Mucosa of descending colon (tissue), 3 donors: Measurements from ENCODE around the gene KDM4B. TPM values are rescaled to one million over a fixed set of nuclear protein-coding genes. Genes with fewer than 3 reads are reported as not detected.

ENCODE experiments used
- ATAC-seq: fragments of 200-7000 bp; cut with Tn5 transposase; one replicate; pipeline ENCODE4 v1.9.1; 2020; ENCODE audit warnings: mild to moderate bottlenecking, moderate library complexity
- DNase-seq, 3 donors: peaks; one replicate each; pipeline ENCODE4 v3.0.0-alpha.2; 2020
- H3K36me3 ChIP-seq: fragments of 200-600 bp; one replicate; pipeline ENCODE4 v1.8.0; 2021; ENCODE audit warnings: low read depth, mild to moderate bottlenecking
- H3K4me1 ChIP-seq: fragments of 200-600 bp; one replicate; pipeline ENCODE4 v1.8.0; 2021; ENCODE audit warnings: low read depth, mild to moderate bottlenecking
- H3K4me3 ChIP-seq: fragments of 200-600 bp; one replicate; pipeline ENCODE4 v1.8.0; 2021; ENCODE audit warnings: mild to moderate bottlenecking
- H3K9me3 ChIP-seq: fragments of 200-600 bp; one replicate; pipeline ENCODE4 v1.8.0; 2021; ENCODE audit warnings: mild to moderate bottlenecking
- intact Hi-C, 2 donors: fragments of 100-400 bp; cut with DNase I in 1 of 2; cut with micrococcal nuclease in 1 of 2; formaldehyde crosslinking; loops; one replicate each; pipeline versions ENCODE4 v1.11.0 to v1.11.1; 2022; cut with DNase I, micrococcal nuclease
- total RNA-seq, 3 donors: library from RNA; stranded (reverse); fragmentation: NEBNext Ultra II Directional in 2 of 3; extraction: Animal tissue kit (Norgen Biotek cat#: 25700) in 2 of 3; gene quantifications; one replicate each; pipeline versions ENCODE4 v1.2.1 to v1.2.4, GENCODE V29; 2021 to 2023
- TF ChIP-seq, protein P1 (sequence below): fragments of 200-600 bp; IDR thresholded peaks from one replicate; pipeline ENCODE4 v1.8.0; 2022; ENCODE audit warnings: antibody characterized with exemption, mild to moderate bottlenecking
- donor health status: DM: no; HTN: no; CAD: no; lungs with moderate emphysema.
- donor health status: DM: no; HTN: no; CAD: no.
- donor health status: DM: no; HTN: yes; CAD: no.

KDM4B gene
- total RNA-seq, 3 donors from 2014 or later: 42.7 to 53.8 (median 50.0) TPM

DNA sequence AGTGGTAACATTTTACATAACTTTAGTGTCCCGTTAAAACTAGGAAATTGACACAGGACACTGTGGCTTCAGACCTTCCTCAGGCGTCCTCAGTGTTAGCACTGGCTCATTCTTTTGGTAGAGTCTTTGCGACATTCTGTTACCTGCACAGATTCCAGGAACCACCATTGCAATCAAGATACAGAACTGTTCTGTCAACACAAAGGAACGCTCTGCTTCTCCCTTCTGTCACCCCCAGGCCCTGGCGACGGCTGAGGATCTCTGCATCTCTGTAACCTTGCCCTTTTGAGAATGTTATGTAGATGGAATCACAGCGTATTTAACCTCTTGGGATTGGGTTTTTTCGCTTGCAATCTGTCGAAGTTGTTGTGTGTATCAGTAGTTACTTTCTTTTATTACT lies 22.6 kb downstream of the KDM4B start:
- ATAC-seq (no peak), DNase-seq (no peak)
- Histone ChIP-seq H3K9me3 (no peaks in the 10 kb centered on the region), H3K4me3 (no peak overlapping the region), H3K4me1 (no peaks in the 10 kb centered on the region), H3K36me3 (no peaks in the 10 kb centered on the region)
- intact Hi-C loops: no loop called here
- TF ChIP-seq, protein P1, sequence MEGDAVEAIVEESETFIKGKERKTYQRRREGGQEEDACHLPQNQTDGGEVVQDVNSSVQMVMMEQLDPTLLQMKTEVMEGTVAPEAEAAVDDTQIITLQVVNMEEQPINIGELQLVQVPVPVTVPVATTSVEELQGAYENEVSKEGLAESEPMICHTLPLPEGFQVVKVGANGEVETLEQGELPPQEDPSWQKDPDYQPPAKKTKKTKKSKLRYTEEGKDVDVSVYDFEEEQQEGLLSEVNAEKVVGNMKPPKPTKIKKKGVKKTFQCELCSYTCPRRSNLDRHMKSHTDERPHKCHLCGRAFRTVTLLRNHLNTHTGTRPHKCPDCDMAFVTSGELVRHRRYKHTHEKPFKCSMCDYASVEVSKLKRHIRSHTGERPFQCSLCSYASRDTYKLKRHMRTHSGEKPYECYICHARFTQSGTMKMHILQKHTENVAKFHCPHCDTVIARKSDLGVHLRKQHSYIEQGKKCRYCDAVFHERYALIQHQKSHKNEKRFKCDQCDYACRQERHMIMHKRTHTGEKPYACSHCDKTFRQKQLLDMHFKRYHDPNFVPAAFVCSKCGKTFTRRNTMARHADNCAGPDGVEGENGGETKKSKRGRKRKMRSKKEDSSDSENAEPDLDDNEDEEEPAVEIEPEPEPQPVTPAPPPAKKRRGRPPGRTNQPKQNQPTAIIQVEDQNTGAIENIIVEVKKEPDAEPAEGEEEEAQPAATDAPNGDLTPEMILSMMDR: no peak

DNA sequence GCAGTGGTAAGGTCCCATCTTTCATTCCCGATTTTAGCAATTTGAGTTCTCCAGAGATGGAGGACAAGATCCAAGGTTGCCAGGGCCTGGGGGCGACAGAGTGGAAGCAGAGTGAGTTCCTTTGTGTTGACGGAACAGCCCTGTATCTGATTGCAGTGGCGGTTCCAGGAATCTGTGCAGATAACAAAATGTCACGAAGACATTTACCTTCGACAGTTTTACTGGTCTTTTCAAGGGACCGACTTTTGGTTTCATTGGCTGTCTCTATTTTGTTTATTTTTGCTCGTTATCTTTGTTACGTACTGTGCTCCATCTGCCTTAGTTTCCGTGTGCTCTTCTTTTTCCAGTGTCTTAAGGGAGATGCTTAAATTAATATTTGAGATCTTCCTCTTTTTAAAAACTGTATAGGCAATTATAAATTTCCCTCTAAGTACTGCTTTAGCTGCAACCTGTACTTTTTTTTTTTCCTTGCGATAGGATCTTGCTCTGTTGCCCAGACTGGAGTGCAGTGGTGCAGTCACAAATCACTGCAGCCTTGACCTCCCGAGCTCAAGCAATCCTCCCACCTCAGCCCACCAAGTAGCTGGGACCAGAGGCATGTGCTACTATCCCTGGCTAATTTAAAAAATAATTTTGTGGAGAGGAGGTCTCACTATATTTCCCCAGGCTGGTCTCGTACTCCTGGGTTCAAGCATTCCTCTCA lies 23.2 kb downstream of the KDM4B start:
- no peak overlapping the region for H3K4me3 ChIP-seq
- H3K9me3 ChIP-seq: no peaks in the 10 kb centered on the region
- ATAC-seq: no peak
- intact Hi-C loops: no loop called here
- TF ChIP-seq, protein P1: no peak
- no peaks in the 10 kb centered on the region for H3K36me3 ChIP-seq
- DNase-seq: no peak
- H3K4me1 ChIP-seq: no peaks in the 10 kb centered on the region

DNA sequence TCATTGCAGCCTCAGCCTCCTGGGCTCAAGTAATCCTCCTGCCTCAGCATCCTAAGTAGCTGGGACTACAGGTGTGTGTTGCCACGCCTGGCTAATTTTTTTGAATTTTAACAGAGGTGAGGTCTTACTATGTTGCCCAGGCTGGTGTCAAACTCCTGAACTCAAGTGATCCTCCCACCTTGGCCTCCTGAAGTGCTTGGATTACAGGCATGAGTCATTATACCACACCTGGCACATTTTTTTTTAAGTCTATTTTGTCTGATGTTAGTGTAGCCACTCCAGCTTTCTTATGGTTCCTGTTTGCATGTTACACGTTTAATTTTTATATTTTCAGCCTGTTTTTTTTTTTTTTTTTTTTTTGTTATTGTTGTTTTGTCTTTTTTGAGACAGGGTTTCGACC lies 24.8 kb downstream of the KDM4B start:
- no peak overlapping the region for H3K4me3 ChIP-seq
- TF ChIP-seq, protein P1: no peak
- ATAC-seq (peak; percentile 40), DNase-seq (no peak)
- no peaks in the 10 kb centered on the region for H3K9me3 ChIP-seq
- intact Hi-C loops: no loop called here
- no peaks in the 10 kb centered on the region for H3K4me1 ChIP-seq
- no peaks in the 10 kb centered on the region for H3K36me3 ChIP-seq

DNA sequence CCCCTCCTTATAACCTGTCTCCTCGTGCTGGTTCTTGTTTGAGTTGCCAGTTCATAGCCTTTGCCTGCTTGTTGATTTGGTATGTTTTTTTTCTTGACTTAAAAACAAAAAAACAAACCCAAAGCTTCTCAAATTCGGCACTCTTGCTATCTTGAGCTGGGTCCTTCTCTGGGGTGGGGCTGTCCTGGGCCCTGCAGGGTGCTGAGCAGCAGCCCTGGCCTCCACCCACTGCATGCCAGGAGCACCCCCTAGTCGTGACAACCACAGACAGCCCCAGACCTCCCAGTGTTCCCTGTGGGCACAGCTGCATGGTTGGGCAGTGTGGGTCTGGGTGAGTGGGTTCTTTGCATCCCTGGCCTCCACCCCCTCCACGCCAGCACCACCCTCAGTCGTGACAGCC lies 27.8 kb downstream of the KDM4B start:
- Histone ChIP-seq H3K4me3 (no peak overlapping the region), H3K9me3 (no peaks in the 10 kb centered on the region), H3K4me1 (no peaks in the 10 kb centered on the region), H3K36me3 (no peaks in the 10 kb centered on the region)
- DNase-seq: no peak
- TF ChIP-seq, protein P1: no peak
- intact Hi-C loops: no loop called here
- ATAC-seq: no peak

DNA sequence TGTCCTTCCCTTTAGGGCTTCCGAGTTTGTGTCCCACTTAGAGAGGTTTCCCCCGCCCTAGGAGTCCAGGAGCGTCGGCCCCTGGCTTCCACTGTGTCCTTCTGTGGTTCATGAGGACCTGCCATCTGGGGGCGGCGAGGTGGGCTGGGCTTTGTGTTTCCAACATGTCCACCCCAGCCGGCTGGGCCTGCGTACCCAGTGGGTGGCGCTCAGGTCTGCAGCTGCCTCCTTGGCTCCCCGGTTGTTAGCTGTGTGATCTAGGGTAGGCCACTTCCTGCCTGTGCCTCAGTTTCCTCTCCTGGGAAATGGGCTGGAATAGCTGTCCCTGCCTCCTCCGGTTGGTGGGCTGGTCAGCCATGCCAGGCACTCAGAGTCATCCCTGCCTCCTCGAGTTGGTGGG lies 28.4 kb downstream of the KDM4B start:
- H3K9me3 ChIP-seq: no peaks in the 10 kb centered on the region
- H3K4me3 ChIP-seq: no peak overlapping the region
- intact Hi-C loops: no loop called here
- no peaks in the 10 kb centered on the region for H3K4me1 ChIP-seq
- no peaks in the 10 kb centered on the region for H3K36me3 ChIP-seq
- no peak for ATAC-seq
- TF ChIP-seq, protein P1: no peak
- no peak for DNase-seq
